IPS DF 6.9 (cell line): ENCODE data around the gene OOSP4A.
"Not testable (repeated sequence)": the region's sequence is repeated elsewhere in the genome, so short reads cannot be mapped to it uniquely, and the experiment has no call there.

Experiments used
- DNase-seq: peaks from one replicate; pipeline ENCODE4 v3.0.0-alpha.2; 2013; ENCODE audit warnings: low read depth, low spot score
- H3K27ac ChIP-seq: one replicate; pipeline ENCODE4 v1.5.1; 2013; ENCODE audit warnings: low read length, control low read depth
- H3K27me3 ChIP-seq: 2 replicates; pipeline ENCODE4 v1.6.1; 2013; ENCODE audit warnings: mild to moderate bottlenecking, low read length; ENCODE audit not compliant: control insufficient read depth, insufficient read depth
- H3K36me3 ChIP-seq: 2 replicates; pipeline ENCODE4 v1.6.1; 2013; ENCODE audit warnings: low read length; ENCODE audit not compliant: control insufficient read depth, insufficient read depth
- H3K4me1 ChIP-seq: 2 replicates; pipeline ENCODE4 v1.6.1; 2013; ENCODE audit warnings: low read length; ENCODE audit not compliant: control insufficient read depth, insufficient read depth
- H3K4me3 ChIP-seq: 2 replicates; pipeline ENCODE4 v1.5.1; 2013; ENCODE audit warnings: mild to moderate bottlenecking, low read length
- H3K9me3 ChIP-seq: 2 replicates; pipeline ENCODE4 v1.6.1; 2013; ENCODE audit warnings: low read length, inconsistent platforms; ENCODE audit not compliant: control insufficient read depth, insufficient read depth
- WGBS: extraction: QIAGEN DNeasy Blood & Tissue Kit; methylation state at CpG from one replicate; pipeline ENCODE4 v1.1.7; 2013; ENCODE audit warnings: mixed read lengths, missing lambda C conversion rate; ENCODE audit not compliant: insufficient read length, insufficient coverage; 5-methylcytosine and 5-hydroxymethylcytosine counted together

Gene OOSP4A

GRCh38 chr11:59973097-59973496, 9.3 kb downstream of the OOSP4A start:
- Histone ChIP-seq H3K36me3 (no peaks in the 10 kb centered on the region), H3K27ac (no peak overlapping the region), H3K9me3 (no peaks in the 10 kb centered on the region), H3K27me3 (no peaks in the 10 kb centered on the region), H3K4me3 (no peak overlapping the region), H3K4me1 (no peaks in the 10 kb centered on the region)
- WGBS: no CpG with 5 or more reads among the region's 5 CpGs
- no peak for DNase-seq

DNA sequence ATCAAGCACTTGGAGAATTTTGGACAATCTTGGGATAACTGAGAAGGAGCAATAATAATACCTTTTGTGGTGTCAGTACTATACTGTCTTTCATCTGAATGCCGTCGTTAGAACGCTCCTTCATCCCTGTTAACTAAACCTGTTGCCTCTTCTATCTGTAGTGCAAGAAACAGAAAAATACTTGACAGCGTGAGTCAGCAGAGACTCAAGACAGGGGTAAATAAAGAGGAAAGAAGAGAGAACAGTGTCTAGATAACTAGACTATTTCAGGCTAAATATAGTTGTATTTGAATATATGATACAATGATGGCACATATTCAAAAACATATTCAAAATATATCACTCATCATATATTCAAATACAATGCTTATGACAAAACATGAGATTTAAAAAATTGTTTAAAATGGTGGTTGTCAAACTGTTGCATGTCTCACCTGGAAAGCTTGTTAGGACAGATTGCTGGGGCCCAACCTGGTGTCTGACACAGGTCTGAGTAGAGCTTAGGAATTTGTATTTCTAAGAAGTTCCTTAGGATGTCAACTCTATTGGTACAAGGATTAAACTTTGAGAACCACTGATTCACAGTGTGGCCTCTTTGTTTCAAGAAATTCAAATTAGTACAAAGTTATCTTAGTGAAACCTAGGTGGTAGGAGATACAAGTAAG, 17.4 kb downstream of the OOSP4A start:
- H3K9me3 ChIP-seq: no peaks in the 10 kb centered on the region
- no peaks in the 10 kb centered on the region for H3K27me3 ChIP-seq
- H3K27ac ChIP-seq: no peak overlapping the region
- WGBS: no CpG with 5 or more reads among the region's 4 CpGs
- no peaks in the 10 kb centered on the region for H3K36me3 ChIP-seq
- DNase-seq: no peak
- H3K4me3 ChIP-seq: no peak overlapping the region
- no peaks in the 10 kb centered on the region for H3K4me1 ChIP-seq

- not testable (repeated sequence) for H3K9me3 ChIP-seq, H3K27ac ChIP-seq, DNase-seq, H3K4me1 ChIP-seq, H3K27me3 ChIP-seq, H3K36me3 ChIP-seq, H3K4me3 ChIP-seq
- no CpG with 5 or more reads among the region's 4 CpGs for WGBS
Measured at GRCh38 chr11:59982037-59982436, 18.2 kb downstream of the OOSP4A start.

- no peaks in the 10 kb centered on the region for H3K27me3 ChIP-seq
- no peak for DNase-seq
- no peak overlapping the region for H3K27ac ChIP-seq
- H3K9me3 ChIP-seq: no peaks in the 10 kb centered on the region
- H3K4me3 ChIP-seq: no peak overlapping the region
- H3K4me1 ChIP-seq: no peaks in the 10 kb centered on the region
- H3K36me3 ChIP-seq: no peaks in the 10 kb centered on the region
- no CpG with 5 or more reads among the region's 1 CpG for WGBS
Measured at GRCh38 chr11:59983212-59983611, 19.4 kb downstream of the OOSP4A start.

GRCh38 chr11:59984368-59984767, 20.5 kb downstream of the OOSP4A start:
- DNase-seq: no peak
- Histone ChIP-seq H3K27ac (no peak overlapping the region), H3K36me3 (no peaks in the 10 kb centered on the region), H3K27me3 (no peaks in the 10 kb centered on the region), H3K4me1 (no peaks in the 10 kb centered on the region), H3K9me3 (no peaks in the 10 kb centered on the region), H3K4me3 (no peak overlapping the region)
- WGBS: no CpG with 5 or more reads among the region's 3 CpGs

DNA sequence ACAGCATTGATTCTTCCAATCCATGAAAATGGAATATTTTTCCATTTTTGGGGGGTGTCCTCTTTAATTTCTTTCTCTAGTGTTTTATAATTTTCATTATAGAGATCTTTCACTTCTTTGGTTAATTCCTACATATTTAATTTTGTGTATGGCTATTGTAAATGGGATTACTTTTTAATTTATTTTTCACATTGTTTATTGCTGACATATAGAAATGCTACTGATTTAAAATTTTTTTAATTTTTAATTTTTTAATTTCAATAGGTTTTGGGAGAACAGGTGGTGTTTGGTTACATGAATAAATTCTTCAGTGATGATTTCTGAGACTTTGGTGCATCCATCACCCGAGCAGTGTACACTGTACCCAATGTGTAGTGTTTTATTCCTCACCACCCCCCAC, 26.6 kb downstream of the OOSP4A start:
- Histone ChIP-seq H3K27me3 (no peaks in the 10 kb centered on the region), H3K4me3 (no peak overlapping the region), H3K4me1 (no peaks in the 10 kb centered on the region), H3K36me3 (no peaks in the 10 kb centered on the region), H3K9me3 (no peaks in the 10 kb centered on the region), H3K27ac (no peak overlapping the region)
- no peak for DNase-seq
- no CpG with 5 or more reads among the region's 1 CpG for WGBS

GRCh38 chr11:59992425-59992824, 28.6 kb downstream of the OOSP4A start:
- H3K4me3 ChIP-seq: no peak overlapping the region
- no peaks in the 10 kb centered on the region for H3K36me3 ChIP-seq
- WGBS: no CpG with 5 or more reads among the region's 5 CpGs

DNA sequence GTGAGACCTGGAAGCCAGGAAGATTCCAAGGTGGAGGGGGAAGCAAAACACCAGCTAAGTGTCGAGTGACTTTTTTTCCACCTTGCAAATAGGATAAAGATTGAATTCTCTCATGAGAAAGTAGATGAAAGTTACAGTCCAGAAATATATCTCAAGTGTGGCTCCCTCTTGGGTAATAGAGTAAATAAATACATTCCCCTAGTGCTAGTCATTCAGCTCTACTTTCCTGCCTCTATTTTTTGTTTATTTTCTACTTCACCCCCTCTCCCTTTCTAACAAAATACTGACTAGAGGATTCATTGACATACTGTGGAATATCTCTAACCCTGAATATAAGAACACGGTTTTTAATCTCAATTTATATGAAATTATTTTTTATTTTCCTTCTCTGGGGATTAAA, 34.0 kb downstream of the OOSP4A start:
- no peak for DNase-seq
- no peaks in the 10 kb centered on the region for H3K9me3 ChIP-seq
- WGBS: no CpG with 5 or more reads among the region's 2 CpGs
- H3K27ac ChIP-seq: no peak overlapping the region
- H3K4me3 ChIP-seq: no peak overlapping the region
- no peaks in the 10 kb centered on the region for H3K27me3 ChIP-seq
- H3K36me3 ChIP-seq: no peaks in the 10 kb centered on the region
- no peaks in the 10 kb centered on the region for H3K4me1 ChIP-seq

More at GRCh38 chr11:59992425-59992824, 28.6 kb downstream of the OOSP4A start:
- no peaks in the 10 kb centered on the region for H3K4me1 ChIP-seq
- H3K9me3 ChIP-seq: no peaks in the 10 kb centered on the region
- H3K27ac ChIP-seq: no peak overlapping the region
- H3K27me3 ChIP-seq: no peaks in the 10 kb centered on the region
- DNase-seq: no peak

DNA sequence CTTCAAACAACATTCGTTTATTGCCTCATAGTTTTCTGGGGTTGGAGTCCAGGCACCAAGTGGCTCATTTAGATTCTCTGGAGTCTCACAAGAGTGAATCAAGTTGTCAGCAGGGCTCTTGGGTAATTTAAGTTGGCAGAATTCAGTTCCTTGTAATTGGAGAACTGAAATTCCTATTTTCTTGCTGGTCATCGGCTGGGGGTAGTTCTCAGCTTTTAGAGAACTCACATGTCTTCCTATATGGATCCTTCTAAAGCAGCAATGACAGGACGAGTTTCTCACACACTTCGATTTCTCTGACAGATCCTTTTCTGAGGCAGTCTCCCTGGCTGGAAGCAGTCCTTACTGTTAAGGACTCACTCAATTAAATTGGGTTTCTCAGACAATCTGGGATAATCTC, 35.9 kb downstream of the OOSP4A start:
- WGBS: no CpG with 5 or more reads among the region's 4 CpGs
- no peaks in the 10 kb centered on the region for H3K27me3 ChIP-seq

DNA sequence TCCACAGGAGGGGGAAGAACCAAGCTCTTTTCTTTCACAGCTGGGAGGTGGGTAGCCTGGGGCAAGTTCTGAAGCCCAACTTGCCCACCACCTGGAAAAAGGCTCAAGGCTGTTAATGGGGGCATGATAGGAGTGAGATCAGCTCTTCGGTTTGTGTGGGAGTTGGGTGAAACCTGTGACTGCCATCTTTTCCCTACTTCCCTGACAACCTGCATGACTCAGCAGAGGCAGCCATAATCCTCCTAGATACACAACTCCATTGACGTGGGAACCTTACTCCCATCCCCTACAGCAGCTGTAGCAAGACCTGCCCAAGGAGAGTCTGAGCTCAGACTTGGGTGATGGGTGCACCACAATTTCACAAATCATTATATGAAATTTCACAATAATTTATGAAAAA, 39.9 kb downstream of the OOSP4A start:
- Histone ChIP-seq H3K27me3 (no peaks in the 10 kb centered on the region), H3K9me3 (no peaks in the 10 kb centered on the region), H3K4me3 (no peak overlapping the region), H3K4me1 (no peaks in the 10 kb centered on the region), H3K36me3 (no peaks in the 10 kb centered on the region), H3K27ac (no peak overlapping the region)
- no CpG with 5 or more reads among the region's 2 CpGs for WGBS
- DNase-seq: no peak

More for the DNA sequence above, 35.9 kb downstream of the OOSP4A start:
- H3K36me3 ChIP-seq: no peaks in the 10 kb centered on the region
- no peaks in the 10 kb centered on the region for H3K4me1 ChIP-seq
- DNase-seq: no peak
- H3K9me3 ChIP-seq: no peaks in the 10 kb centered on the region
- H3K27ac ChIP-seq: no peak overlapping the region
- no peak overlapping the region for H3K4me3 ChIP-seq

- WGBS: no CpG with 5 or more reads among the region's 1 CpG
- no peaks in the 10 kb centered on the region for H3K36me3 ChIP-seq
- no peaks in the 10 kb centered on the region for H3K9me3 ChIP-seq
- no peak for DNase-seq
- no peaks in the 10 kb centered on the region for H3K4me1 ChIP-seq
- no peak overlapping the region for H3K4me3 ChIP-seq
- no peak overlapping the region for H3K27ac ChIP-seq
- H3K27me3 ChIP-seq: no peaks in the 10 kb centered on the region
Measured at GRCh38 chr11:60005360-60005759, 41.5 kb downstream of the OOSP4A start.
